Gastrocnemius medialis (tissue), 4 donors: ENCODE measurements around the gene ASAP2. TPM values are rescaled to one million over a fixed set of nuclear protein-coding genes. Genes with fewer than 3 reads are reported as not detected.

ENCODE experiments used
- ATAC-seq, 2 donors: fragments of 150-250 bp; one replicate each; pipeline ENCODE4 v1.9.1; 2016
- DNase-seq, 2 donors: peaks; one replicate each; pipeline ENCODE4 v3.0.0-alpha.2; 2019
- H3K27ac ChIP-seq, 4 donors: fragments of 200-600 bp; sonication (generic); 1 replicate in 1 of 4; 2 replicates in 3 of 4; pipeline ENCODE4 v1.5.1; 2016 to 2018; ENCODE audit warnings: mild to moderate bottlenecking in 2 of 4, moderate library complexity in 1 of 4
- H3K27me3 ChIP-seq, 3 donors: fragments of 200-600 bp; sonication (generic) in 2 of 3; 1 replicate in 1 of 3; 2 replicates in 2 of 3; pipeline versions ENCODE4 v1.5.1 to v1.6.0; 2016 to 2019; ENCODE audit warnings: mild to moderate bottlenecking in 1 of 3, moderate library complexity in 1 of 3
- H3K36me3 ChIP-seq, 2 donors: fragments of 200-600 bp; sonication (generic) in 1 of 2; one replicate each; pipeline ENCODE4 v1.5.1; 2017 to 2018
- H3K4me1 ChIP-seq, 2 donors: fragments of 200-600 bp; sonication (generic) in 1 of 2; one replicate each; pipeline ENCODE4 v1.5.1; 2016 to 2017; ENCODE audit warnings: mild to moderate bottlenecking in 2 of 2
- H3K4me3 ChIP-seq, 4 donors: fragments of 200-600 bp; sonication (generic) in 3 of 4; 1 replicate in 1 of 4; 2 replicates in 3 of 4; pipeline ENCODE4 v1.5.1; 2016 to 2019; ENCODE audit warnings: mild to moderate bottlenecking in 2 of 4
- H3K9me3 ChIP-seq, 3 donors: fragments of 200-600 bp; sonication (generic) in 2 of 3; 1 replicate in 1 of 3; 2 replicates in 2 of 3; pipeline ENCODE4 v1.5.1; 2016 to 2019
- CTCF ChIP-seq, 5 experiments: fragments of 450-650 bp in 3 of 5; fragments of 200-600 bp in 2 of 5; sonication (generic) in 2 of 5; IDR thresholded peaks in 4 of 5; conservative IDR thresholded peaks in 1 of 5; 1 replicate in 4 of 5; 2 replicates in 1 of 5; pipeline ENCODE4 v1.5.1; 2016 to 2019; ENCODE audit warnings: antibody characterized with exemption in 5 of 5, mild to moderate bottlenecking in 3 of 5, moderate library complexity in 3 of 5
- POLR2A ChIP-seq, 2 donors: fragments of 450-650 bp; IDR thresholded peaks; one replicate each; pipeline ENCODE4 v1.6.1; 2017; ENCODE audit warnings: antibody characterized with exemption in 2 of 2, mild to moderate bottlenecking in 2 of 2, moderate library complexity in 2 of 2
- in situ Hi-C, 4 donors: fragments of 200-750 bp; cut with MboI; loops; one replicate each; pipeline versions ENCODE4 v1.15.0 to v1.8.0; 2017; ENCODE audit warnings: low sequenced_read_pairs in 4 of 4
- intact Hi-C: fragments of 100-400 bp; cut with DNase I; formaldehyde crosslinking; loops from one replicate; pipeline ENCODE4 v1.15.1; 2023; ENCODE audit warnings: low total_unique reads
- total RNA-seq, 4 donors: library from RNA; depleted of rRNA; stranded (reverse); fragments of >200 nt; gene quantifications; one replicate each; pipeline versions ENCODE4 v1.1.0 to v1.2.3, GENCODE V29; 2016

Gene ASAP2
- total RNA-seq, 4 donors from 2014 or later, result 1.9 to 4.0 (median 3.4) TPM

GRCh38 chr2:9217838-9218770 lies 11.5 kb downstream of the ASAP2 start:
- TF ChIP-seq CTCF (IDR thresholded peaks at IDR 0.05 in 4 of 5, conservative IDR thresholded peaks at IDR 0.05 in 1 of 5), result no peak
- no peak for TF ChIP-seq POLR2A (IDR thresholded peaks at IDR 0.05)
- no peak overlapping the region for H3K27ac ChIP-seq
- intact Hi-C loops (no loop called here), in situ Hi-C loops (no loop called here)
- ATAC-seq, result no peak
- H3K9me3 ChIP-seq, result no peaks in the 10 kb centered on the region
- no peaks in the 10 kb centered on the region for H3K27me3 ChIP-seq
- H3K36me3 ChIP-seq, result no peaks in the 10 kb centered on the region
- peaks cover 16 to 17% of the 10 kb centered on the region in 2 donors for H3K4me1 ChIP-seq
- no peak overlapping the region for H3K4me3 ChIP-seq
- no peak for DNase-seq

GRCh38 chr2:9219027-9219445 lies 12.4 kb downstream of the ASAP2 start:
- in situ Hi-C loops, result no loop called here
- Histone ChIP-seq H3K4me3 (no peak overlapping the region), H3K9me3 (no peaks in the 10 kb centered on the region), H3K27ac (no peak overlapping the region), H3K27me3 (no peaks in the 10 kb centered on the region), H3K36me3 (no peaks in the 10 kb centered on the region), H3K4me1 (peaks cover 13 to 22% of the 10 kb centered on the region in 2 donors)
- no peak for TF ChIP-seq CTCF (IDR thresholded peaks at IDR 0.05 in 4 of 5, conservative IDR thresholded peaks at IDR 0.05 in 1 of 5)
- no peak for TF ChIP-seq POLR2A (IDR thresholded peaks at IDR 0.05)
- DNase-seq, result no peak
- ATAC-seq, result no peak
- intact Hi-C loops, result no loop called here

- intact Hi-C loops, result no loop called here
- DNase-seq, result no peak
- Histone ChIP-seq H3K9me3 (no peaks in the 10 kb centered on the region), H3K4me1 (peaks cover 13 to 27% of the 10 kb centered on the region in 2 donors), H3K4me3 (no peak overlapping the region), H3K36me3 (no peaks in the 10 kb centered on the region), H3K27ac (no peak overlapping the region), H3K27me3 (no peaks in the 10 kb centered on the region)
- no peak for ATAC-seq
- in situ Hi-C loops, result no loop called here
- TF ChIP-seq POLR2A (IDR thresholded peaks at IDR 0.05), result no peak
- no peak for TF ChIP-seq CTCF (IDR thresholded peaks at IDR 0.05 in 4 of 5, conservative IDR thresholded peaks at IDR 0.05 in 1 of 5)
Observed at GRCh38 chr2:9220201-9220600, 13.6 kb downstream of the ASAP2 start.

GRCh38 chr2:9221223-9221622 lies 14.6 kb downstream of the ASAP2 start:
- ATAC-seq, result no peak
- no peaks in the 10 kb centered on the region for H3K27me3 ChIP-seq
- peaks cover 13 to 32% of the 10 kb centered on the region in 2 donors for H3K4me1 ChIP-seq
- no peak overlapping the region for H3K4me3 ChIP-seq
- no peak for TF ChIP-seq POLR2A (IDR thresholded peaks at IDR 0.05)
- TF ChIP-seq CTCF (IDR thresholded peaks at IDR 0.05 in 4 of 5, conservative IDR thresholded peaks at IDR 0.05 in 1 of 5), result no peak
- no peak overlapping the region for H3K27ac ChIP-seq
- no peak for DNase-seq
- H3K36me3 ChIP-seq, result no peaks in the 10 kb centered on the region
- in situ Hi-C loops, result no loop called here
- intact Hi-C loops, result no loop called here
- H3K9me3 ChIP-seq, result no peaks in the 10 kb centered on the region
